ENCODE data around the gene PDE7B. TPM values are rescaled to one million over a fixed set of nuclear protein-coding genes. Genes with fewer than 3 reads are reported as not detected.

Gene PDE7B
- total RNA-seq, 1 experiment from 2014 or later, result 0.03 TPM

- DNase-seq (ENCODE audit: low read depth, low spot score), result no peak
- intact Hi-C loops (cut with micrococcal nuclease; ENCODE audit: unreplicated experiment) (no loop called here), in situ Hi-C loops (cut with HindIII; ENCODE audit: low pct_unique_long_range_greater_than_20kb, low sequenced_read_pairs) (no loop called here)
- H3K9me3 ChIP-seq (ENCODE audit: control insufficient read depth, insufficient read depth, low read depth, low read length), result no peaks in the 10 kb centered on the region
- ATAC-seq, result no peak
- ChIA-PET POLR2A (no interaction called here), CTCF (no interaction called here)
- H3K36me3 ChIP-seq (ENCODE audit: control insufficient read depth, insufficient read depth, low read length), result no peaks in the 10 kb centered on the region
- H3K27me3 ChIP-seq (ENCODE audit: control insufficient read depth, insufficient read depth, low read length), result no peaks in the 10 kb centered on the region
- H3K27ac ChIP-seq (ENCODE audit: low read length), result no peak overlapping the region
- no TSS peak for BruUV-seq (replicated peaks)
- H3K4me1 ChIP-seq (ENCODE audit: control insufficient read depth, insufficient read depth, low read length), result no peaks in the 10 kb centered on the region
- H3K4me3 ChIP-seq (ENCODE audit: low read depth in 2 of 2, low read length in 2 of 2), result no peak overlapping the region
- TF ChIP-seq POLR2AphosphoS5 (IDR thresholded peaks at IDR 0.05; ENCODE audit: low read depth, low read length) (no peak), REST (IDR thresholded peaks at IDR 0.05; ENCODE audit: insufficient read depth in 1 of 2, low read depth in 2 of 2, low read length in 1 of 2) (no peak), CTCF (IDR thresholded peaks at IDR 0.05) (no peak), SIN3A (IDR thresholded peaks at IDR 0.05; ENCODE audit: borderline replicate concordance, insufficient read depth, low read depth, low read length) (no peak), TCF7L2 (IDR thresholded peaks at IDR 0.05; ENCODE audit: low read depth, low read length) (no peak)
These were observed 163.2 kb downstream of the PDE7B start for GRCh38 chr6:136014454-136015437.

- Histone ChIP-seq H3K36me3 (ENCODE audit: control insufficient read depth, insufficient read depth, low read length) (no peaks in the 10 kb centered on the region), H3K27me3 (ENCODE audit: control insufficient read depth, insufficient read depth, low read length) (no peaks in the 10 kb centered on the region), H3K4me3 (ENCODE audit: low read depth in 2 of 2, low read length in 2 of 2) (no peak overlapping the region), H3K4me1 (ENCODE audit: control insufficient read depth, insufficient read depth, low read length) (no peaks in the 10 kb centered on the region), H3K9me3 (ENCODE audit: control insufficient read depth, insufficient read depth, low read depth, low read length) (no peaks in the 10 kb centered on the region), H3K27ac (ENCODE audit: low read length) (no peak overlapping the region)
- ATAC-seq, result no peak
- no peak for TF ChIP-seq TCF7L2 (IDR thresholded peaks at IDR 0.05; ENCODE audit: low read depth, low read length)
- in situ Hi-C loops (cut with HindIII; ENCODE audit: low pct_unique_long_range_greater_than_20kb, low sequenced_read_pairs), result no loop called here
- ChIA-PET CTCF (no interaction called here), POLR2A (no interaction called here)
- intact Hi-C loops (cut with micrococcal nuclease; ENCODE audit: unreplicated experiment), result no loop called here
- no TSS peak for BruUV-seq (replicated peaks)
- DNase-seq (ENCODE audit: low read depth, low spot score), result no peak
These were observed 164.0 kb downstream of the PDE7B start for GRCh38 chr6:136015531-136015930.

Data from Panc1 (cell line).